ENCODE results near the gene MCF2L2.

MCF2L2 gene

GRCh38 chr3:183293966-183294365, 134.5 kb downstream of the MCF2L2 start:
- DNase-seq (ENCODE audit: low read depth in 2 of 2): no peak

GRCh38 chr3:183291497-183292031, 136.9 kb downstream of the MCF2L2 start:
- DNase-seq (ENCODE audit: low read depth in 2 of 2): no peak

DNA sequence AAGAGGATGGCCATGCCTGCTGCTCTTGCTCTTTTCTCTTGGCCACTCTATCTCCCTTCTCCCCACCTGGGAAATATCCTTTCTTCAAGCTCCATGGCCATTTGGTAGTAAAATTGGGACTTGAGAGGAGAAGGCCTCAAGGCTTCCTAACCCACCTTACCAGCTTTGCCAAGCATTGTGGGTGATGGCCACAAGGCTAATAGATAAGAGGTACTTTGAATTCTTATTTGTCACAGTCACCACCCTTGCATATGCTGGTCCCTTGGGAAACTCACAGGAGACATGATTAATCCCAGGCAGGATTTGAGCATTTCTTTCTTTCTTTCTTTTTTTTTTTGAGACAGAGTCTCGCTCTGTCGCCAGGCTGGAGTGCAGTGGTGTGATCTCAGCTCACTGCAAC, 138.2 kb downstream of the MCF2L2 start:
- no peak for DNase-seq (ENCODE audit: low read depth in 2 of 2)

DNA sequence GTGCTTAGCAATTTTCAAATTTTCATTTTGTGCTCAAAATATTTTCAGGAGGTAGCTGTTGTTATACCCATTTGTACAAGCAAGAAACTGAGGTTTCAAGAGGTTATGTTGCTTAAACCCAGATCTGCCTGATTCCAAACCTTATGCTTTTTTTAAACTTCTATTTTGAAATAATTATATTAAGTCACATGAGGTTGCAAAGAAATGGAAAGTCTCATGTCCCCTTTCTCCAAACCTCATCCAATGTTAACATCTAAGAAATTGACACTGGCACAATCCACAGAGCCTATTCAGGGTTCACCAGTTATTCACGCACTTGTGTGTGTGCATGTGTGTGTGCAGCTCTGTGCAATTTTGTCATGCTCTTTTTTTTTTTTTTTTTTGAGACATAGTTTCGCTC, 140.3 kb downstream of the MCF2L2 start:
- no peak for DNase-seq (ENCODE audit: low read depth in 2 of 2)

- no peak for DNase-seq (ENCODE audit: low read depth in 2 of 2)
Observed at GRCh38 chr3:183287301-183287971, 141.0 kb downstream of the MCF2L2 start.

DNA sequence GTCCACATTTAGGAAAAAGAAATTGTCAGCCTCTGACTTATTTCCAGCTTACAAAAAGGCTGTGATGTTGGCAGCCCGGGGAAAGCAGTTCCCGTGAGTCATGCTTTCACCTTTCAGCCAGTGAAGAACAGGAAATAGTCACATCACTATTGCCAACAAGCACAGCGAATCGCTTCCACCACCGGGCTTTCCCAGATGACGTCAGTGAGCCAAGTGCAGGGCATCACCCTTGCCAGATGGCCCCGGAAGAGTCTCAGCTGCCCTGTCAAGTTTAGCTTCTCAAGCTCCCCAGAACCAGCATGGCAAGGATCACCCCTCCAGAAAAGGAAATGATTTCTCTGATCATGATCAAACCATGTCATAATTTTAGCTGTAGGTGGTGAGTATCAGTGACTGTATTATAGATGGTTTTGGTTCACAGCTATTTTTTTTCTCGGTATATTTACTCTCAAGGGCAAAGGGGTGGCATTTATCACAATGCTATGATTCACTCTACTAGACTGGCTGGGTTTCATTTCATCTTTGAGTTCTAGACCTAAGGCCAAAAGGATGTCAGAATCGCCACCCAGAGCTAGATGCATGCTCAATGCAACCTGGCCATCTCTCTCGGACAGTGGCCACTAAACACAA, 142.5 kb downstream of the MCF2L2 start:
- peak; percentile 87 to 91 for DNase-seq (ENCODE audit: low read depth in 2 of 2)

DNA sequence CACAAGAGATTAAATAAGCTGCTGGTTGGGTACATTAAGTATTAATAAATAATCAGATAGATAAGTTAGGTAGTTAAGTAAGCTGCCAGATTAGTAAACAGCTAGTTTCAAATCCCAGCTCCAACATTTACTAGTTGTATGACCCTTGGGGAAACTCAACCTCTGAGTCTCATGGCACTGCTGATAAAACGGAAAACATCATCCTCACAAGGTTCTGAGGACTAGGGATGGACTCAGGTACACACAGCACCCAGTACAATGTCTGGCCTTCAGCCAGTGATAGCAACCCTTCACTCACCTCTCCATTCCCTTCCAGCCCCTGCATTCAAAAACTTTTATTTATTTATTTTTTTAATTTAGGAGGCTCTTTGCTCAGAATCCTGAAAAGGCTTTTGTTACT, 143.1 kb downstream of the MCF2L2 start:
- no peak for DNase-seq (ENCODE audit: low read depth in 2 of 2)

GRCh38 chr3:183284570-183284969, 143.8 kb downstream of the MCF2L2 start:
- DNase-seq (ENCODE audit: low read depth in 2 of 2): no peak

DNA sequence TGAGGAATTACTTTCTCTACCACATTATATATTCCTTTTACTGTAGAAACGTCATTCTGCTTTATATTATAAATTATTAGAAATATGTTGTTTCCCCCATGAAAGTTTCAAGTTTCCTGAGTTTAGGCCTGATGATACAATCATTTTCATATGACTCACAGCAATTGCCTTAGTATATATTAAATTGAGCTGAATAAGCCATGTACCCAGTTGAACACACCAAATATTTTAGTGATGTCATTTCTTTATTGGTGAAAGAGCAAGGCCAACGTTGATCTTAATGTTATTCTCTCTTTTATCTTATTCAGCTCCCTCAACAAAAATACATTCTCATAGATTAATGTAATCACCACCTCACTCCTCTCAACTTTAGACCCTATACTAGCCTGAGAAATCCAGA, 144.5 kb downstream of the MCF2L2 start:
- DNase-seq (ENCODE audit: low read depth in 2 of 2): no peak

- DNase-seq (ENCODE audit: low read depth in 2 of 2): no peak
Observed at GRCh38 chr3:183281126-183281797, 147.2 kb downstream of the MCF2L2 start.

- DNase-seq (ENCODE audit: low read depth in 2 of 2): no peak
Observed at GRCh38 chr3:183279371-183279770, 149.0 kb downstream of the MCF2L2 start.

DNA sequence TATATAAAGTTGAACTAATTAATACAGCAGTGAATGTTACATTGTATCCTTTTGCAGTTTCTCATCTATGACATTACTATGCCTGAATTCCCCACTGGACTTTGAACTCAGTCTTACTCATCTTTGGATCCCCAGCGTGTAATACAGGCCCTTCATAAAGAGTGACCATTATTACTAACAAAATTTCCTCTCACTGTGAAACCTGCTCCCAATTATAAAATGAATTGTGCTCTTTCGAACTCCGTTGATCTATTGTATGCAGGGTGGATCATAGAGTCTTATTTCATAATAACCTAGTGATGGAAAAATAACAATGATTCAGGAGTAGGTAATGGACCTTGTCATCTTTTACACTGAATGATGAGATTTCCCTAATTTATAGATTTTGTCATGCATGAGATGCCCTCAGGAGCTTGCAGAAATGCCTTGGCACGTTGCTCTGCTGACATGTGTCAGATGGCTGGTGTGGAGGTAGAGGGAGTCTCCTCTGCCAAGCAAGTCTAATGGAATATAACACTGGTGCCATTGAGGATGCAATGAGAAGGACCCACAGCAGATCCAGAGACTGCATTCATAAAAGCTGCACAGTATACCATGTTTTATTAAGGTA, 149.8 kb downstream of the MCF2L2 start:
- no peak for DNase-seq (ENCODE audit: low read depth in 2 of 2)

DNA sequence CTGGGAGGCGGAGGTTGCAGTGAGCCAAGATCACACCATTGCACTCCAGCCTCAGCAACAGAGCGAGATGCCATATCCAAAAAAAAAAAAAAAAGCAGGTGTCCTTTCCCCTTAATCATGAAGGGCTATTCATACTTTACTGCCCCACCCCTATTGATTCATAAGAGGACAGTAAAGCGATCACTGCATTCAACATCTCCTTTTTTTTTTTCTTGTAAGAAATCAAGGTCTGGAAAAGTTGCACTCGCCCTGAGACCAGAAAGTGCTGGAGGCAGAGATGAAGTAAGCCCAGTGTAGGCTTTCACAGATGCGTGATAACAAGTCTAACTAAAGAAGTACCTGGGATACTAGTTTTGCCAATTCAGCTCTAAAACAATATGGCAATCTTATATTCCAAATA, 151.2 kb downstream of the MCF2L2 start:
- no peak for DNase-seq (ENCODE audit: low read depth in 2 of 2)

DNA sequence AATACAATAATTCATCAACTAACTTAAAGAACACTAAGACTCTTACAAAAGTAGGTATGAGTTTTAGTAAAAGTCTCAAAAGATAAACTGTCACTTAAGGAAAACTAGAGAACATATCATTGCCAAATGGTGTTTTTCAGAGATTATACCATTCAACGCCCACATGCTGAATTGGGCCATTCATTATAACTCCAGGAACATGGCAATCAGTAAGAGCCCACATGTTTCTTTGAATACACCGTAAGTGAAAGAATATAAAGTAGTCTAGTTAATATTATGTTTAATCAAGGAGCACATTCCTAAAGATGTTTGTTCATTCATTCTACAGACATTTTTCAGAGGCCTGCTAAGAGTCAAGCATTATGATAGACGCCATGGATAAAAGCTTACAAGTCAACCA, 152.5 kb downstream of the MCF2L2 start:
- DNase-seq (ENCODE audit: low read depth in 2 of 2): no peak

GRCh38 chr3:183275418-183275817, 153.0 kb downstream of the MCF2L2 start:
- no peak for DNase-seq (ENCODE audit: low read depth in 2 of 2)

- no peak for DNase-seq (ENCODE audit: low read depth in 2 of 2)
Observed at GRCh38 chr3:183274609-183275008, 153.8 kb downstream of the MCF2L2 start.

DNA sequence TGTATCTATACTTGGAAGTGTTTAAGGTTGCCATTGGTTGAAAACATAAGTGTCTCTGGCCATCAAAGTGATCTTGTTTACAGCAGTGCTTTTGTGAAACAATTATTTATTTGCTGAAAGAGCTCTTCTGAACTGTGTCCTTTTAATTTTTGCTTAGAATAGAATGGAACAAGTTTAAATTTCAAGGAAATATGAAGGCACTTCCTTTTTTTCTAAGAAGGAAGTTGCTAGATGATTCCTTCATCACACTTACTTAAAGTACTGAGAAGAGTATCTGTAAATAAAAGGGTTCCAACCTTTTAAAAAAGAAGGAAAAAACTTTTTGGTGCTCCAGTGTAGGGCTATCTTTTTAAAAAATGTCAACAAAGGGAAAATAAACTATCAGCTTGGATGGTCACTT, 155.6 kb downstream of the MCF2L2 start:
- no peak for DNase-seq (ENCODE audit: low read depth in 2 of 2)

GRCh38 chr3:183272142-183272541, 156.3 kb downstream of the MCF2L2 start:
- DNase-seq (ENCODE audit: low read depth in 2 of 2): no peak

- no peak for DNase-seq (ENCODE audit: low read depth in 2 of 2)
Observed at GRCh38 chr3:183270344-183270743, 158.1 kb downstream of the MCF2L2 start.

GRCh38 chr3:183269345-183269744, 159.1 kb downstream of the MCF2L2 start:
- no peak for DNase-seq (ENCODE audit: low read depth in 2 of 2)

- DNase-seq (ENCODE audit: low read depth in 2 of 2): no peak
Observed at GRCh38 chr3:183268366-183268765, 160.1 kb downstream of the MCF2L2 start.

- no peak for DNase-seq (ENCODE audit: low read depth in 2 of 2)
Observed at GRCh38 chr3:183267140-183267539, 161.3 kb downstream of the MCF2L2 start.

GRCh38 chr3:183266454-183266853, 162.0 kb downstream of the MCF2L2 start:
- no peak for DNase-seq (ENCODE audit: low read depth in 2 of 2)

Measured in stimulated activated CD4-positive, alpha-beta T cell treated with anti-CD3 and anti-CD28 coated beads, Interleukin-12 subunit alpha, Interleukin-12 subunit beta, amount 100 ng/mL, for 24 hours (primary cell).